ENCODE results near the gene BFAR. TPM values are rescaled to one million over a fixed set of nuclear protein-coding genes. Genes with fewer than 3 reads are reported as not detected.

BFAR gene
- total and polyA plus RNA-seq, 2 of the 8 experiments (the other 6 are each of a cell fraction or from before 2014, with no cell fraction given): 56.9 to 78.2 TPM

DNA sequence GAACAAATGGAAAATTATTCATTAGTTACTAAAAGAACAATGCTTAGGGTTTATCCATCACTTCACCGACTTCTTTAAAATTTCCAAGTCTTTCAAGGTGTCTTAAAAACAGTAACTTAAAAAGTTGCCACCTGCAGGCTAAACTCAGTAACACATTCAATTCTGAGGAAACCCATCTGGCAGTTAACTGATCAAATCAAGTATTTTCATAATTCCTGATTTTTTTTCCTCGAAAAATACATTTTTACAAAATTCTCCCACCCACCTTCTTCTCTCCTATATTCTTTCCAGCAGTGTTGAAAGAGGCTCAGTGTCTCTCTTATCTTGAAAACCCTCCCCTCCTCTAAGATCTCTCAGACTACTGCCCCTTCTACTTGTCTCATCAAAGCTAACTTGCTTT is 32.6 kb upstream of the BFAR start:
- no peaks in the 10 kb centered on the region for H3K79me2 ChIP-seq (ENCODE audit: control insufficient read depth in 1 of 2, insufficient read depth in 2 of 2, low read length in 2 of 2)
- H3K4me3 ChIP-seq (ENCODE audit: extremely low read depth in 1 of 4, insufficient read depth in 2 of 4, low read depth in 3 of 4, low read length in 4 of 4): no peak overlapping the region
- H4K91ac ChIP-seq (replicated peaks; ENCODE audit: insufficient read length, low read length): no peak overlapping the region
- no peak overlapping the region for H2BK12ac ChIP-seq (ENCODE audit: low read depth, low read length)
- FAIRE-seq (no peak), DNase-seq (ENCODE audit: low read depth in 1 of 2, low spot score in 2 of 2) (no peak)
- no peak overlapping the region for H2BK5ac ChIP-seq (ENCODE audit: low read depth, low read length)
- ChIA-PET CTCF (ENCODE audit: partially characterized antibody) (interaction anchor here (0.8 to 2.2 kb wide), 9 partner anchors 9 to 225 kb away, joined by 3 to 7 read pairs (median 4); no protein-coding TSS in a partner anchor), POLR2A (ENCODE audit: partially characterized antibody) (interaction anchor here (0.6 to 2.1 kb wide), 6 partner anchors 8 to 49 kb away, joined by 3 to 5 read pairs (median 3); partner anchors contain the start of gene BFAR)
- H3K27ac ChIP-seq (ENCODE audit: low read depth, low read length): no peak overlapping the region
- no peak overlapping the region for H4K8ac ChIP-seq (ENCODE audit: extremely low read depth, insufficient read depth, low read length)
- no peak overlapping the region for H3K18ac ChIP-seq (ENCODE audit: extremely low read depth, low read length)
- H3K23ac ChIP-seq (ENCODE audit: insufficient read length): no peak overlapping the region
- H3K79me1 ChIP-seq (ENCODE audit: low read depth, low read length): no peaks in the 10 kb centered on the region
- no peaks in the 10 kb centered on the region for H3K27me3 ChIP-seq (replicated peaks in 1 of 4; ENCODE audit: control insufficient read depth in 3 of 4, extremely low read depth in 1 of 4, insufficient read depth in 3 of 4, low read length in 3 of 4)
- H4K20me1 ChIP-seq (replicated peaks in 1 of 2; ENCODE audit: control insufficient read depth in 1 of 2, insufficient read depth in 2 of 2, low read length in 2 of 2): peaks cover 0 to 3% of the 10 kb centered on the region in 2 experiments
- H2BK20ac ChIP-seq (ENCODE audit: low read length): no peak overlapping the region
- no peaks in the 10 kb centered on the region for H3K4me1 ChIP-seq (replicated peaks in 1 of 4; ENCODE audit: control insufficient read depth in 3 of 4, insufficient read depth in 4 of 4, low read length in 3 of 4)
- no peak overlapping the region for H3K56ac ChIP-seq (replicated peaks; ENCODE audit: insufficient read length, low read depth, low read length)
- no peak overlapping the region for H4K5ac ChIP-seq (ENCODE audit: insufficient read length, low read depth, low read length)
- H3K14ac ChIP-seq (ENCODE audit: insufficient read length): no peak overlapping the region
- WGBS, 2 experiments (ENCODE audit: extremely low coverage in 1 of 2, insufficient coverage in 1 of 2, insufficient read length in 1 of 2, insufficient replicate concordance in 2 of 2, low coverage in 1 of 2, low lambda C conversion rate in 2 of 2, missing lambda C conversion rate in 1 of 2): 67 to 100% methylated on average over 1 to 2 of the region's 2 CpGs
- no peak overlapping the region for H2AK5ac ChIP-seq (ENCODE audit: low read depth, low read length)
- TF ChIP-seq, protein P1, sequence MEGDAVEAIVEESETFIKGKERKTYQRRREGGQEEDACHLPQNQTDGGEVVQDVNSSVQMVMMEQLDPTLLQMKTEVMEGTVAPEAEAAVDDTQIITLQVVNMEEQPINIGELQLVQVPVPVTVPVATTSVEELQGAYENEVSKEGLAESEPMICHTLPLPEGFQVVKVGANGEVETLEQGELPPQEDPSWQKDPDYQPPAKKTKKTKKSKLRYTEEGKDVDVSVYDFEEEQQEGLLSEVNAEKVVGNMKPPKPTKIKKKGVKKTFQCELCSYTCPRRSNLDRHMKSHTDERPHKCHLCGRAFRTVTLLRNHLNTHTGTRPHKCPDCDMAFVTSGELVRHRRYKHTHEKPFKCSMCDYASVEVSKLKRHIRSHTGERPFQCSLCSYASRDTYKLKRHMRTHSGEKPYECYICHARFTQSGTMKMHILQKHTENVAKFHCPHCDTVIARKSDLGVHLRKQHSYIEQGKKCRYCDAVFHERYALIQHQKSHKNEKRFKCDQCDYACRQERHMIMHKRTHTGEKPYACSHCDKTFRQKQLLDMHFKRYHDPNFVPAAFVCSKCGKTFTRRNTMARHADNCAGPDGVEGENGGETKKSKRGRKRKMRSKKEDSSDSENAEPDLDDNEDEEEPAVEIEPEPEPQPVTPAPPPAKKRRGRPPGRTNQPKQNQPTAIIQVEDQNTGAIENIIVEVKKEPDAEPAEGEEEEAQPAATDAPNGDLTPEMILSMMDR (IDR thresholded peaks at IDR 0.05; ENCODE audit: control extremely low read depth in 1 of 3, insufficient read depth in 1 of 3, low read depth in 1 of 3, low read length in 3 of 3): peak in 2 of 3 experiments; percentile 21 to 35; a peak in 2 of 4 replicates
- TF ChIP-seq ASH2L (IDR thresholded peaks at IDR 0.05; ENCODE audit: low read length): no peak
- no peak overlapping the region for H3K9ac ChIP-seq (replicated peaks in 1 of 4; ENCODE audit: extremely low read depth in 1 of 4, low read depth in 3 of 4, low read length in 3 of 4)
- no peaks in the 10 kb centered on the region for H3K23me2 ChIP-seq (ENCODE audit: low read depth, low read length)
- H3K4ac ChIP-seq (replicated peaks; ENCODE audit: insufficient read length, low read depth, low read length): no peak overlapping the region
- no peak overlapping the region for H3K4me2 ChIP-seq (ENCODE audit: insufficient read depth in 1 of 2, low read depth in 2 of 2, low read length in 2 of 2)
- peaks cover 2 to 60% (median 38%) of the 10 kb centered on the region in 4 experiments; a peak in 7 of 8 replicates for H3K36me3 ChIP-seq (ENCODE audit: control insufficient read depth in 2 of 4, insufficient read depth in 4 of 4, low read length in 3 of 4)
- H2BK120ac ChIP-seq (replicated peaks; ENCODE audit: low read depth, low read length): no peak overlapping the region
- no peak overlapping the region for H2BK15ac ChIP-seq (ENCODE audit: low read length)
- H2AFZ ChIP-seq (ENCODE audit: low read length): no peak overlapping the region
- no peaks in the 10 kb centered on the region for H3K9me3 ChIP-seq (ENCODE audit: insufficient read depth in 2 of 2, low read depth in 1 of 2, low read length in 1 of 2)
